Measurements from ENCODE around the gene MEGF10. TPM values are rescaled to one million over a fixed set of nuclear protein-coding genes. Genes with fewer than 3 reads are reported as not detected.

MEGF10 gene
- total RNA-seq, 4 donors from 2014 or later: 0.27 to 5.4 (median 0.97) TPM

DNA sequence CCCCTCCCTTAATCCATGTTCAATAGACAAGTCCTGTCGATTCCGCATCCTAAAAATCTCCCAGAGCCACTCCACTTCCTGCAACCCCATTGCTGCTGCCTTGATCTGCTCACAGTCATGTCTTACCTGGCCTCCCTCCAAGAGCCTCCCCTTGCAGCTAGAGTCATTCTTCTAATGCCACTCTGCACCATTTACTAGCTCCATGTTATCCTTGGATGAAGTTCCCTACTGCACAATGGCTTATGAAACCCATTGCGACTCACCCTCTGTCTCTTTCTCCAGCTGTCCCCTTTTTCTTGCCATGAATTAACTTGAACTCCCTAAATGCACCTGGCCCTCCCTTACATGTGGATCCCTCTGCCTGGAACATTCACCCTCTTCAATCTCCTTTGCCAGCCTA lies 39.5 kb downstream of the MEGF10 start:
- Histone ChIP-seq H3K36me3 (no peaks in the 10 kb centered on the region), H3K4me3 (no peak overlapping the region), H3K4me1 (no peaks in the 10 kb centered on the region), H3K27me3 (peaks cover 8% of the 10 kb centered on the region), H3K9me3 (no peaks in the 10 kb centered on the region), H3K27ac (no peak overlapping the region)
- TF ChIP-seq EP300 (IDR thresholded peaks at IDR 0.05) (no peak), POLR2AphosphoS5 (IDR thresholded peaks at IDR 0.05) (no peak), POLR2A (IDR thresholded peaks at IDR 0.05) (no peak)
- TF ChIP-seq, protein P1, sequence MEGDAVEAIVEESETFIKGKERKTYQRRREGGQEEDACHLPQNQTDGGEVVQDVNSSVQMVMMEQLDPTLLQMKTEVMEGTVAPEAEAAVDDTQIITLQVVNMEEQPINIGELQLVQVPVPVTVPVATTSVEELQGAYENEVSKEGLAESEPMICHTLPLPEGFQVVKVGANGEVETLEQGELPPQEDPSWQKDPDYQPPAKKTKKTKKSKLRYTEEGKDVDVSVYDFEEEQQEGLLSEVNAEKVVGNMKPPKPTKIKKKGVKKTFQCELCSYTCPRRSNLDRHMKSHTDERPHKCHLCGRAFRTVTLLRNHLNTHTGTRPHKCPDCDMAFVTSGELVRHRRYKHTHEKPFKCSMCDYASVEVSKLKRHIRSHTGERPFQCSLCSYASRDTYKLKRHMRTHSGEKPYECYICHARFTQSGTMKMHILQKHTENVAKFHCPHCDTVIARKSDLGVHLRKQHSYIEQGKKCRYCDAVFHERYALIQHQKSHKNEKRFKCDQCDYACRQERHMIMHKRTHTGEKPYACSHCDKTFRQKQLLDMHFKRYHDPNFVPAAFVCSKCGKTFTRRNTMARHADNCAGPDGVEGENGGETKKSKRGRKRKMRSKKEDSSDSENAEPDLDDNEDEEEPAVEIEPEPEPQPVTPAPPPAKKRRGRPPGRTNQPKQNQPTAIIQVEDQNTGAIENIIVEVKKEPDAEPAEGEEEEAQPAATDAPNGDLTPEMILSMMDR (IDR thresholded peaks at IDR 0.05): no peak
- ATAC-seq: no peak
- WGBS, 2 donors (ENCODE audit: low coverage in 1 of 2): 88 to 92% methylated on average over 3 of the region's 3 CpGs

DNA sequence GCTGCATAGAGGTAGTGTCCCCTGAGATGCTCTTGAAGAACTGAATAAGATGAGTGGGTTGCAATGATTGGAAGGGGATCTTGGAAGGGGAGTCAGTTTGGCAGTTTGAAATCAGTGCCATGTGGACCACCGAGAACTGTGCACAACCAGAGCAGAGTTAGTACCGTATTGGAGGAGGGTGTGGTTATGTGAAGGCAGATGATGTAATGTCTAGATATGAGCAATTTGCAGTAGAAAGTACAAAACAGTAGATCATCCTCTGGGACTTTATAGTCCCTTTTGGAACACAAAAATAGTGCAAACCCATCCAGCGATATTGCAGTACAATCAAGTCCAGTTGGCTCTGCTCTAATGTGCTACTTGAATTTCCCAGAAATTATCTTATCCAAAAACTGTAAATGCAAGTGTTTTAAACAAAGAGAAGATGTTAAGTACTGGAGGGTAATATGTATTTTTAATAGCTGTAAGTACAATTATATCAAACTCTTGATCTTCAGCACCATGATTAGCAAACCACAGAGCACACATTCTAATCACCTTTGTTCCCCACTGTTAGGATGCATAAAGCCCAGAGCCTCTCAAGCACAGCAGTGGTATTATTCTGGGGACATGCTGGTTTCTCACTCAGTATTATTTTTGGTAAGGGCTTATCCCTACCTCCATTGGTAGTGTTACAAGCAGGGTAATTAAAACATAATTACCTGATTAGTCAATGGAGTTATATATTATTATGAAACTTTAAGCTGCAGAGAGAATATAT lies 41.5 kb downstream of the MEGF10 start:
- no peak overlapping the region for H3K4me3 ChIP-seq
- H3K27ac ChIP-seq: no peak overlapping the region
- no peaks in the 10 kb centered on the region for H3K9me3 ChIP-seq
- WGBS, 2 donors (ENCODE audit: low coverage in 1 of 2): 46 to 49% methylated on average over 2 to 3 of the region's 3 CpGs
- H3K27me3 ChIP-seq: peaks cover 8% of the 10 kb centered on the region
- TF ChIP-seq POLR2A (IDR thresholded peaks at IDR 0.05) (no peak), EP300 (IDR thresholded peaks at IDR 0.05) (no peak), POLR2AphosphoS5 (IDR thresholded peaks at IDR 0.05) (no peak)
- TF ChIP-seq, protein P1 (IDR thresholded peaks at IDR 0.05): no peak
- no peak for ATAC-seq
- no peaks in the 10 kb centered on the region for H3K36me3 ChIP-seq
- no peaks in the 10 kb centered on the region for H3K4me1 ChIP-seq

DNA sequence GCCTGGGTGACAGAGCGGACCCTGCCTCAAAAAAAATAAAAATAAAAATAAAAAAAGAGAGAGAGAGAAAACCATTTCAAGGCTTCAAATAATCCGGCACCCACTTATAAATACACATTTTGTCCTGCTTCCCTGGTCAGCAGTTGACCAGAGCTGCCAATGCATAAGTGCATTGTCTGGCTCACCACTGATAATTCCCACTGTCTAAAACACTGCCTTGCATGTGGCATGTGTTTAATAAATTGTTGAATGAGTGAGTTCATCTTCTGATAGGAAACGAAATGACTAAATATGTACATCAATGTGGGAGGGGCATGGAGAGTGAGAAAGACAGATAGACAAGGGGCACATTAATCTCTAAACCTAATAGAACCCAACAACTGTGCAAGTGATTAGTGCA lies 42.9 kb downstream of the MEGF10 start:
- ATAC-seq: no peak
- TF ChIP-seq POLR2A (IDR thresholded peaks at IDR 0.05): no peak
- TF ChIP-seq, protein P1 (IDR thresholded peaks at IDR 0.05): no peak
- no peak for TF ChIP-seq POLR2AphosphoS5 (IDR thresholded peaks at IDR 0.05)
- no peak for TF ChIP-seq EP300 (IDR thresholded peaks at IDR 0.05)
- WGBS, 2 donors (ENCODE audit: low coverage in 1 of 2): 59 to 75% methylated on average over 2 to 3 of the region's 3 CpGs
- H3K36me3 ChIP-seq: no peaks in the 10 kb centered on the region
- no peaks in the 10 kb centered on the region for H3K9me3 ChIP-seq
- H3K27me3 ChIP-seq: peaks cover 5% of the 10 kb centered on the region
- no peak overlapping the region for H3K4me3 ChIP-seq
- H3K4me1 ChIP-seq: no peaks in the 10 kb centered on the region
- H3K27ac ChIP-seq: no peak overlapping the region

DNA sequence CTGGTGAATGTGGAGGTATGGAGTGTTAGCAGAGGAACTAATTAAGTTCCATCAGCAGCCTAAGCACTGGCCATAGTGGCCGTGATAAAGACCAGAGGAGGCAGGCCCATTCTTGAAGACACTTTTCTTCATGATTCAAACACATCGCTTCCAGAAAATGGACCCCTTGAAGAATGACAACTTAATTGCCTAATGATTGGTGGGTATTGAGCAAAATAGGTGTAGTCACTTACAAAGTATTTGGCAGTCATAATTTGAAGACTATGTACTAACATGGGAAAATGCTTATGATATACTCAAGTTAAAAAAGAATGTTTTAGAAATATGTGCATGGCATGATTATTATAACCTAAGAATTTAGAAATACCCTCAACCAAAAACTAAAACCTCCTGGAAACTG lies 44.8 kb downstream of the MEGF10 start:
- Histone ChIP-seq H3K4me3 (no peak overlapping the region), H3K27ac (no peak overlapping the region), H3K36me3 (no peaks in the 10 kb centered on the region), H3K9me3 (no peaks in the 10 kb centered on the region), H3K4me1 (no peaks in the 10 kb centered on the region), H3K27me3 (no peaks in the 10 kb centered on the region)
- ATAC-seq: no peak
- TF ChIP-seq POLR2A (IDR thresholded peaks at IDR 0.05): no peak
- TF ChIP-seq, protein P1 (IDR thresholded peaks at IDR 0.05): no peak
- WGBS, 2 donors (ENCODE audit: low coverage in 1 of 2): 79% methylated on average over 2 of the region's 2 CpGs; no CpG with 5 or more reads in 1 of the 2 donors

DNA sequence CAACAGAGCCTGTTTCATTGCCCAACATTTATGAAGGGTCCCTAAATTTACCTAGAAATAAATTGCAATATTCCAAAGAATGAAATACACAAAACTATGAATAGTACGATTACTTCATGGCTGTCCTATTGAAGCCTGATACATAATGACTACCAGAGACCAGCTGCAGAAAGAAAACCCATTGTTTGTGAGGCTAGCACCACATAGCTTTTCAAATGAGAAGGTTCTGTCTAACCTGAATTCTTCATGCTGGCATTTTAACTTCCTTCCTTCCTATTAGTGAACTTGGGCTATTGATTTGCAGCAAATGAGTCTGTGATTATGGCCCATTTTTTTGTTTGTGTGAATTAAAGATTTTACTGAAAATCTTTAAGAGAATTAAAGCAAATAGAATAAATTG lies 47.3 kb downstream of the MEGF10 start:
- Histone ChIP-seq H3K27me3 (no peaks in the 10 kb centered on the region), H3K27ac (no peak overlapping the region), H3K9me3 (no peaks in the 10 kb centered on the region), H3K4me3 (no peak overlapping the region), H3K4me1 (no peaks in the 10 kb centered on the region), H3K36me3 (no peaks in the 10 kb centered on the region)
- ATAC-seq: no peak
- 67 to 82% methylated on average over 1 of the region's 1 CpG for WGBS, 2 donors (ENCODE audit: low coverage in 1 of 2)
- TF ChIP-seq EP300 (IDR thresholded peaks at IDR 0.05): no peak
- TF ChIP-seq POLR2AphosphoS5 (IDR thresholded peaks at IDR 0.05): no peak
- no peak for TF ChIP-seq POLR2A (IDR thresholded peaks at IDR 0.05)
- TF ChIP-seq, protein P1 (IDR thresholded peaks at IDR 0.05): no peak

Measured in gastroesophageal sphincter (tissue), 4 donors.